ENCODE data around the gene SLC38A9. TPM values are rescaled to one million over a fixed set of nuclear protein-coding genes. Genes with fewer than 3 reads are reported as not detected.

SLC38A9 gene
- total RNA-seq, 2 donors from 2014 or later, result 38.5 to 41.7 TPM

DNA sequence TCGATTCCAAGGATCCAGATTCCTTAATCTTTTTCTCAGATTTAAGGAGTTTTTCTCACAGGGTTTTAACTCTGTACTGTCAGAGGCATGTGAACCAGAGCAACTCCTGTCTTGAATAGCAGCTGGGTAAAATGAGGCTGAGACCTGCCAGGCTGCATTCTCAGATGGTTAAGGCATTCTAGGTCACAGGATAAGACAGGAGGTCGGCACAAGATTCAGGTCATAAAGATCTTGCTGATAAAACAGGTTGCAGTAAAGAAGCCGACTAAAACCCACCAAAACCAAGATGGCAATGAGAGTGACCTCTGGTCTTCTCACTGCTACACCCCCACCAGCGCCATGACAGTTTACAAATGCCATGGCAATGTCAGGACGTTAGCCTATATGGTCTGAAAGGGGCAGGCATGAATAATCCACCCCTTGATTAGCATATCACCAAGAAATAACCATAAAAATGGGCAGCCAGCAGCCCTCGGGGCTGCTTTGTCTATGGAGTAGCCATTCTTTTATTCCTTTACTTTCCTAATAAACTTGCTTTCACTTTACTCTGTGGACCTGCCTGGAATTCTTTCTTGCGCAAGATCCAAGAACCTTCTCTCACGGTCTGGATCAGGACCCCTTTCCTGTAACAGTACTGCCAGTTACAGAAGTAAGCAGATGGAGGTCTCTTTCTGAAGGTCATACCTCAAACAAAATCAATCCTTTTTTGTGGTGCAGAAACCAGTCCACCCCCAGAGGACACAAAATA, 87.1 kb downstream of the SLC38A9 start:
- Histone ChIP-seq H3K27ac (ENCODE audit: low read depth, low read length) (peak overlapping the region; percentile 21), H3K4me3 (ENCODE audit: low read length) (no peak overlapping the region), H3K9me3 (ENCODE audit: control insufficient read depth, low read length) (no peaks in the 10 kb centered on the region), H3K4me1 (ENCODE audit: control insufficient read depth, insufficient read depth, low read length) (no peaks in the 10 kb centered on the region), H3K36me3 (ENCODE audit: control insufficient read depth, insufficient read depth, low read length) (peaks cover 4% of the 10 kb centered on the region), H3K27me3 (ENCODE audit: control insufficient read depth, insufficient read depth, low read length, poor library complexity, severe bottlenecking) (no peaks in the 10 kb centered on the region), H3K9ac (ENCODE audit: extremely low read depth, low read length, poor library complexity, severe bottlenecking) (no peak overlapping the region)
- 71 to 78% methylated on average over 8 of the region's 8 CpGs for WGBS, 2 experiments (ENCODE audit: insufficient coverage in 1 of 2, insufficient read length in 1 of 2)
- DNase-seq, result no peak
- peak overlapping the region; percentile 80 for H3K27ac Mint-ChIP-seq
- peaks cover 46% of the 10 kb centered on the region for H3K4me1 Mint-ChIP-seq
- H3K9me3 Mint-ChIP-seq, result no peaks in the 10 kb centered on the region
- TF ChIP-seq, protein P1, sequence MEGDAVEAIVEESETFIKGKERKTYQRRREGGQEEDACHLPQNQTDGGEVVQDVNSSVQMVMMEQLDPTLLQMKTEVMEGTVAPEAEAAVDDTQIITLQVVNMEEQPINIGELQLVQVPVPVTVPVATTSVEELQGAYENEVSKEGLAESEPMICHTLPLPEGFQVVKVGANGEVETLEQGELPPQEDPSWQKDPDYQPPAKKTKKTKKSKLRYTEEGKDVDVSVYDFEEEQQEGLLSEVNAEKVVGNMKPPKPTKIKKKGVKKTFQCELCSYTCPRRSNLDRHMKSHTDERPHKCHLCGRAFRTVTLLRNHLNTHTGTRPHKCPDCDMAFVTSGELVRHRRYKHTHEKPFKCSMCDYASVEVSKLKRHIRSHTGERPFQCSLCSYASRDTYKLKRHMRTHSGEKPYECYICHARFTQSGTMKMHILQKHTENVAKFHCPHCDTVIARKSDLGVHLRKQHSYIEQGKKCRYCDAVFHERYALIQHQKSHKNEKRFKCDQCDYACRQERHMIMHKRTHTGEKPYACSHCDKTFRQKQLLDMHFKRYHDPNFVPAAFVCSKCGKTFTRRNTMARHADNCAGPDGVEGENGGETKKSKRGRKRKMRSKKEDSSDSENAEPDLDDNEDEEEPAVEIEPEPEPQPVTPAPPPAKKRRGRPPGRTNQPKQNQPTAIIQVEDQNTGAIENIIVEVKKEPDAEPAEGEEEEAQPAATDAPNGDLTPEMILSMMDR (conservative IDR thresholded peaks at IDR 0.05), result no peak
- H3K36me3 Mint-ChIP-seq (ENCODE audit: low read depth), result peaks cover 6% of the 10 kb centered on the region
- no peak overlapping the region for H3K4me3 Mint-ChIP-seq
- no peaks in the 10 kb centered on the region for H3K27me3 Mint-ChIP-seq (ENCODE audit: insufficient read depth)

DNA sequence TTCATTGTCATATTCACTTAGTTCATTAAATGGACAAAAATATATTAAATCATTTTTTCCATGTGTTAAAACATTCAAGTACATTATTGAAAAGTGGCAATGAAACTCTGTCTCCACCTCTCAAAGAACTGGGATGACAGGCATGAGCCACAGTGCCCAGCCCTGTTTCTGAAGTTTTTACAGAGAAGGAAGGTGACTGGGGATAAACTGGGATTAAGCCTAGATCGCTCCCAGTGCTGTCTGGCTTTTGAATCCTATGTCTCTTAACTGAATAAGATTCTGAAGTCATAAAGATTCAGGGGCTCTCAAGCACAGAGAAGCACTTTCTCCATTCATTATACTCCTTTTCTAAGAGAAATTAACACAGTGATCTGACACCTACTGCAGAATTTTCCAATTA, 88.3 kb downstream of the SLC38A9 start:
- peaks cover 2% of the 10 kb centered on the region for H3K36me3 Mint-ChIP-seq (ENCODE audit: low read depth)
- H3K9me3 Mint-ChIP-seq, result no peaks in the 10 kb centered on the region
- no peak overlapping the region for H3K27ac Mint-ChIP-seq

DNA sequence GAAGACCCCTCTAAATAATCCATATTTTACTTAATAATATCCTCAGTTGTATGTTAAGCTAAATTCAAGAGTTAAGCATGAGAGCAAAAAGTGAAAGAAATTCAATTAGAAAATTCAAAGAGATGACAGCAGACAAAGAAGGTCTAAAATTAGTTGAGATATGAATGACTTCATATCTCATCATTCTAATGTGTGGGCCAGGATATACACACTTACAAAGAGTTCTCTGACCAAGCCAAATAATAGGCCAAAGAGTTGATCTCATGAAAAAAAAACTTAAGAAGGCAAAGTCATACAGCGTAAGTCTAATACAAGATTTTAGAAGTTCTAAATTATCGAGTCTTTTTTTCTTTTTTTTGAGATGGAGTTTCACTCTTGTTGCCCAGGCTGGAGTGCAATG, 89.7 kb downstream of the SLC38A9 start:
- Histone ChIP-seq H3K9me3 (ENCODE audit: control insufficient read depth, low read length) (no peaks in the 10 kb centered on the region), H3K27me3 (ENCODE audit: control insufficient read depth, insufficient read depth, low read length, poor library complexity, severe bottlenecking) (no peaks in the 10 kb centered on the region), H3K4me3 (ENCODE audit: low read length) (no peak overlapping the region), H3K4me1 (ENCODE audit: control insufficient read depth, insufficient read depth, low read length) (no peaks in the 10 kb centered on the region), H3K9ac (ENCODE audit: extremely low read depth, low read length, poor library complexity, severe bottlenecking) (no peak overlapping the region), H3K27ac (ENCODE audit: low read depth, low read length) (no peak overlapping the region), H3K36me3 (ENCODE audit: control insufficient read depth, insufficient read depth, low read length) (no peaks in the 10 kb centered on the region)
- Mint-ChIP-seq H3K9me3 (peaks cover 2% of the 10 kb centered on the region), H3K4me1 (peaks cover 47% of the 10 kb centered on the region), H3K27ac (no peak overlapping the region), H3K36me3 (ENCODE audit: low read depth) (peaks cover 2% of the 10 kb centered on the region), H3K27me3 (ENCODE audit: insufficient read depth) (no peaks in the 10 kb centered on the region), H3K4me3 (no peak overlapping the region)
- TF ChIP-seq, protein P1 (conservative IDR thresholded peaks at IDR 0.05), result no peak
- WGBS, 2 experiments (ENCODE audit: insufficient coverage in 1 of 2, insufficient read length in 1 of 2), result 83 to 96% methylated on average over 2 of the region's 2 CpGs
- no peak for DNase-seq

More for the DNA sequence above, 88.3 kb downstream of the SLC38A9 start:
- TF ChIP-seq, protein P1 (conservative IDR thresholded peaks at IDR 0.05), result no peak
- no peak for DNase-seq
- Histone ChIP-seq H3K4me3 (ENCODE audit: low read length) (no peak overlapping the region), H3K27ac (ENCODE audit: low read depth, low read length) (no peak overlapping the region), H3K27me3 (ENCODE audit: control insufficient read depth, insufficient read depth, low read length, poor library complexity, severe bottlenecking) (no peaks in the 10 kb centered on the region), H3K9ac (ENCODE audit: extremely low read depth, low read length, poor library complexity, severe bottlenecking) (no peak overlapping the region), H3K9me3 (ENCODE audit: control insufficient read depth, low read length) (no peaks in the 10 kb centered on the region), H3K36me3 (ENCODE audit: control insufficient read depth, insufficient read depth, low read length) (no peaks in the 10 kb centered on the region), H3K4me1 (ENCODE audit: control insufficient read depth, insufficient read depth, low read length) (no peaks in the 10 kb centered on the region)
- peaks cover 44% of the 10 kb centered on the region for H3K4me1 Mint-ChIP-seq
- H3K27me3 Mint-ChIP-seq (ENCODE audit: insufficient read depth), result no peaks in the 10 kb centered on the region
- H3K4me3 Mint-ChIP-seq, result no peak overlapping the region
- 100% methylated on average over 1 of the region's 1 CpG for WGBS, 2 experiments (ENCODE audit: insufficient coverage in 1 of 2, insufficient read length in 1 of 2)

Data from endodermal cell (in vitro differentiated cells).